Mucosa of descending colon (tissue), 3 donors: Measurements from ENCODE around the gene SULT1C3. TPM values are rescaled to one million over a fixed set of nuclear protein-coding genes. Genes with fewer than 3 reads are reported as not detected.

Experiments used
- ATAC-seq: fragments of 200-7000 bp; cut with Tn5 transposase; one replicate; pipeline ENCODE4 v1.9.1; 2020; ENCODE audit warnings: mild to moderate bottlenecking, moderate library complexity
- DNase-seq, 3 donors: peaks; one replicate each; pipeline ENCODE4 v3.0.0-alpha.2; 2020
- H3K36me3 ChIP-seq: fragments of 200-600 bp; one replicate; pipeline ENCODE4 v1.8.0; 2021; ENCODE audit warnings: low read depth, mild to moderate bottlenecking
- H3K4me1 ChIP-seq: fragments of 200-600 bp; one replicate; pipeline ENCODE4 v1.8.0; 2021; ENCODE audit warnings: low read depth, mild to moderate bottlenecking
- H3K4me3 ChIP-seq: fragments of 200-600 bp; one replicate; pipeline ENCODE4 v1.8.0; 2021; ENCODE audit warnings: mild to moderate bottlenecking
- H3K9me3 ChIP-seq: fragments of 200-600 bp; one replicate; pipeline ENCODE4 v1.8.0; 2021; ENCODE audit warnings: mild to moderate bottlenecking
- CTCF ChIP-seq: fragments of 200-600 bp; IDR thresholded peaks from one replicate; pipeline ENCODE4 v1.8.0; 2022; ENCODE audit warnings: antibody characterized with exemption, mild to moderate bottlenecking
- intact Hi-C, 2 donors: fragments of 100-400 bp; cut with DNase I in 1 of 2; cut with micrococcal nuclease in 1 of 2; formaldehyde crosslinking; loops; one replicate each; pipeline versions ENCODE4 v1.11.0 to v1.11.1; 2022; cut with DNase I, micrococcal nuclease
- total RNA-seq, 3 donors: library from RNA; stranded (reverse); fragmentation: NEBNext Ultra II Directional in 2 of 3; extraction: Animal tissue kit (Norgen Biotek cat#: 25700) in 2 of 3; gene quantifications; one replicate each; pipeline versions ENCODE4 v1.2.1 to v1.2.4, GENCODE V29; 2021 to 2023
- donor health status: DM: no; HTN: no; CAD: no; lungs with moderate emphysema.
- donor health status: DM: no; HTN: no; CAD: no.
- donor health status: DM: no; HTN: yes; CAD: no.

Gene SULT1C3
- total RNA-seq, 3 donors from 2014 or later, result 0.34 TPM; not detected in 2

- DNase-seq (no peak), ATAC-seq (peak; percentile 35)
- no peak for TF ChIP-seq CTCF
- Histone ChIP-seq H3K36me3 (no peaks in the 10 kb centered on the region), H3K9me3 (no peaks in the 10 kb centered on the region), H3K4me1 (no peaks in the 10 kb centered on the region), H3K4me3 (no peak overlapping the region)
- intact Hi-C loops, result no loop called here
These were observed 61.8 kb downstream of the SULT1C3 start for GRCh38 chr2:108301558-108301957.

DNA sequence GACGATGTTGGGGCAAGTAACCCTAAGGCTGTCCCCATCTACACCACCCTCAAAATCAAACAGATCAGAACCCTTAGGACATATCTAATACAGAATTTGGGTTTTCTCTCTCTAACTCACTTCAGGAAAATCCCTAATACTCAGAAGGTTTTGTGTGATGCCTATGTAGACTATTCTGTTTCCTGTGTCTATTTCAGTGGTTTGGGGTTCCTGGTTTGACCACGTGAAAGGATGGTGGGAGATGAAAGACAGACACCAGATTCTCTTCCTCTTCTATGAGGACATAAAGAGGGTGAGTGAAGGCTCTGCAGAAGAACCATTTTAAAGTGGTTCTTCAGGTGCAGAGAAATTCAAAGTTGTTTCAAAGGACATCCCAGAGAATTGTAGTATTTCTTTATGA is 65.2 kb downstream of the SULT1C3 start:
- ATAC-seq (no peak), DNase-seq (no peak)
- Histone ChIP-seq H3K4me1 (no peaks in the 10 kb centered on the region), H3K36me3 (no peaks in the 10 kb centered on the region), H3K4me3 (no peak overlapping the region), H3K9me3 (no peaks in the 10 kb centered on the region)
- no peak for TF ChIP-seq CTCF
- intact Hi-C loops, result no loop called here

- ATAC-seq, result no peak
- DNase-seq, result no peak
- H3K36me3 ChIP-seq, result no peaks in the 10 kb centered on the region
- H3K4me3 ChIP-seq, result no peak overlapping the region
- intact Hi-C loops, result no loop called here
- H3K4me1 ChIP-seq, result no peaks in the 10 kb centered on the region
- no peak for TF ChIP-seq CTCF
- no peaks in the 10 kb centered on the region for H3K9me3 ChIP-seq
These were observed 66.1 kb downstream of the SULT1C3 start for GRCh38 chr2:108305901-108306300.

- ATAC-seq, result no peak
- Histone ChIP-seq H3K4me3 (no peak overlapping the region), H3K9me3 (no peaks in the 10 kb centered on the region), H3K4me1 (peaks cover 4% of the 10 kb centered on the region), H3K36me3 (no peaks in the 10 kb centered on the region)
- intact Hi-C loops, result no loop called here
- DNase-seq, result no peak
- no peak for TF ChIP-seq CTCF
These were observed 70.1 kb downstream of the SULT1C3 start for GRCh38 chr2:108309903-108310302.

Other genes with a start within 250 kb of the SULT1C3 start
- gene SULT1C2, start 48.9 kb downstream of the SULT1C3 start, total RNA-seq, result 10 to 100 TPM in 1 of 3 donors, under 1 TPM in 1, not detected in 1; 0.52 to 10.5 TPM
- 1 to 10 TPM in 1 of 3 donors, under 1 TPM in 2; 0.43 to 4.1 (median 0.55) TPM for gene SULT1C4, start 138.0 kb downstream of the SULT1C3 start, total RNA-seq
- 10 to 100 TPM; 75.1 to 89.6 (median 77.2) TPM for gene GCC2, start 209.2 kb downstream of the SULT1C3 start, total RNA-seq